ENCODE measurements around the gene TTLL5.
A peak's percentile ranks its signal among the peaks of the same experiment; 100 is the strongest.

Gene TTLL5

DNA sequence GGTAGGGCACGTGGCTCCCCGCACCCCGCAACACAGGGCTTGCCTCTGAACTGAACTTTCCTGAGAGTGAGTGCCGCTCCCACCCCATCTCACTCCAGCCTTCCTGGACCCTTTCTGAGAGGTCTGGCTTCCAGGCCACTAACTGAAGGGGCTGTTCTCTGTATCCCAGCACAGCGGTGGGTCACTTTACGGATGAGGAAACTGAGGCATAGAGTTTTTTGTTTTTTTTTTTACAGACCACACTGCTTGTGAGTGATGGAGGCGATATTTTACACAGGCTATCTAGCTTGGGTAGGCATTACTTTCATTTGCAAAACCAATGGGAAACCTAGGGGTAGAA lies 321.9 kb downstream of the TTLL5 start:
- TF ChIP-seq, protein P1, sequence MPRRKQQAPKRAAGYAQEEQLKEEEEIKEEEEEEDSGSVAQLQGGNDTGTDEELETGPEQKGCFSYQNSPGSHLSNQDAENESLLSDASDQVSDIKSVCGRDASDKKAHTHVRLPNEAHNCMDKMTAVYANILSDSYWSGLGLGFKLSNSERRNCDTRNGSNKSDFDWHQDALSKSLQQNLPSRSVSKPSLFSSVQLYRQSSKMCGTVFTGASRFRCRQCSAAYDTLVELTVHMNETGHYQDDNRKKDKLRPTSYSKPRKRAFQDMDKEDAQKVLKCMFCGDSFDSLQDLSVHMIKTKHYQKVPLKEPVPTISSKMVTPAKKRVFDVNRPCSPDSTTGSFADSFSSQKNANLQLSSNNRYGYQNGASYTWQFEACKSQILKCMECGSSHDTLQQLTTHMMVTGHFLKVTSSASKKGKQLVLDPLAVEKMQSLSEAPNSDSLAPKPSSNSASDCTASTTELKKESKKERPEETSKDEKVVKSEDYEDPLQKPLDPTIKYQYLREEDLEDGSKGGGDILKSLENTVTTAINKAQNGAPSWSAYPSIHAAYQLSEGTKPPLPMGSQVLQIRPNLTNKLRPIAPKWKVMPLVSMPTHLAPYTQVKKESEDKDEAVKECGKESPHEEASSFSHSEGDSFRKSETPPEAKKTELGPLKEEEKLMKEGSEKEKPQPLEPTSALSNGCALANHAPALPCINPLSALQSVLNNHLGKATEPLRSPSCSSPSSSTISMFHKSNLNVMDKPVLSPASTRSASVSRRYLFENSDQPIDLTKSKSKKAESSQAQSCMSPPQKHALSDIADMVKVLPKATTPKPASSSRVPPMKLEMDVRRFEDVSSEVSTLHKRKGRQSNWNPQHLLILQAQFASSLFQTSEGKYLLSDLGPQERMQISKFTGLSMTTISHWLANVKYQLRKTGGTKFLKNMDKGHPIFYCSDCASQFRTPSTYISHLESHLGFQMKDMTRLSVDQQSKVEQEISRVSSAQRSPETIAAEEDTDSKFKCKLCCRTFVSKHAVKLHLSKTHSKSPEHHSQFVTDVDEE (CRISPR knock-in tag; IDR thresholded peaks at IDR 0.05) = no peak
- no peak for TF ChIP-seq RARB (CRISPR knock-in tag; IDR thresholded peaks at IDR 0.05)
- no peak for TF ChIP-seq ZFP30 (CRISPR knock-in tag; IDR thresholded peaks at IDR 0.05)
- TF ChIP-seq PPARA (CRISPR knock-in tag; IDR thresholded peaks at IDR 0.05; ENCODE audit: borderline replicate concordance) = no peak
- TF ChIP-seq TCF4 (CRISPR knock-in tag; IDR thresholded peaks at IDR 0.05; ENCODE audit: borderline replicate concordance) = no peak
- no peak for TF ChIP-seq TOX (CRISPR knock-in tag; IDR thresholded peaks at IDR 0.05; ENCODE audit: borderline replicate concordance)
- TF ChIP-seq ISL1 (CRISPR knock-in tag; IDR thresholded peaks at IDR 0.05) = no peak
- TF ChIP-seq, protein P2, sequence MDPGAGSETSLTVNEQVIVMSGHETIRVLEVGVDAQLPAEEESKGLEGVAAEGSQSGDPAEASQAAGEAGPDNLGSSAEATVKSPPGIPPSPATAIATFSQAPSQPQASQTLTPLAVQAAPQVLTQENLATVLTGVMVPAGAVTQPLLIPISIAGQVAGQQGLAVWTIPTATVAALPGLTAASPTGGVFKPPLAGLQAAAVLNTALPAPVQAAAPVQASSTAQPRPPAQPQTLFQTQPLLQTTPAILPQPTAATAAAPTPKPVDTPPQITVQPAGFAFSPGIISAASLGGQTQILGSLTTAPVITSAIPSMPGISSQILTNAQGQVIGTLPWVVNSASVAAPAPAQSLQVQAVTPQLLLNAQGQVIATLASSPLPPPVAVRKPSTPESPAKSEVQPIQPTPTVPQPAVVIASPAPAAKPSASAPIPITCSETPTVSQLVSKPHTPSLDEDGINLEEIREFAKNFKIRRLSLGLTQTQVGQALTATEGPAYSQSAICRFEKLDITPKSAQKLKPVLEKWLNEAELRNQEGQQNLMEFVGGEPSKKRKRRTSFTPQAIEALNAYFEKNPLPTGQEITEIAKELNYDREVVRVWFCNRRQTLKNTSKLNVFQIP (CRISPR knock-in tag; IDR thresholded peaks at IDR 0.05; ENCODE audit: borderline replicate concordance, low read depth) = no peak
- TF ChIP-seq, protein P3, sequence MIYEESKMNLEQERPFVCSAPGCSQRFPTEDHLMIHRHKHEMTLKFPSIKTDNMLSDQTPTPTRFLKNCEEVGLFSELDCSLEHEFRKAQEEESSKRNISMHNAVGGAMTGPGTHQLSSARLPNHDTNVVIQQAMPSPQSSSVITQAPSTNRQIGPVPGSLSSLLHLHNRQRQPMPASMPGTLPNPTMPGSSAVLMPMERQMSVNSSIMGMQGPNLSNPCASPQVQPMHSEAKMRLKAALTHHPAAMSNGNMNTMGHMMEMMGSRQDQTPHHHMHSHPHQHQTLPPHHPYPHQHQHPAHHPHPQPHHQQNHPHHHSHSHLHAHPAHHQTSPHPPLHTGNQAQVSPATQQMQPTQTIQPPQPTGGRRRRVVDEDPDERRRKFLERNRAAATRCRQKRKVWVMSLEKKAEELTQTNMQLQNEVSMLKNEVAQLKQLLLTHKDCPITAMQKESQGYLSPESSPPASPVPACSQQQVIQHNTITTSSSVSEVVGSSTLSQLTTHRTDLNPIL (CRISPR knock-in tag; IDR thresholded peaks at IDR 0.05; ENCODE audit: low read depth) = no peak
- no peak for TF ChIP-seq ZNF8 (CRISPR knock-in tag; IDR thresholded peaks at IDR 0.05)
- no peak for TF ChIP-seq BACH2 (CRISPR knock-in tag; IDR thresholded peaks at IDR 0.05; ENCODE audit: borderline replicate concordance)
- TF ChIP-seq OSR1 (CRISPR knock-in tag; IDR thresholded peaks at IDR 0.05) = no peak
- no peak for TF ChIP-seq ESRRG (CRISPR knock-in tag; IDR thresholded peaks at IDR 0.05)
- no peak for ATAC-seq

DNA sequence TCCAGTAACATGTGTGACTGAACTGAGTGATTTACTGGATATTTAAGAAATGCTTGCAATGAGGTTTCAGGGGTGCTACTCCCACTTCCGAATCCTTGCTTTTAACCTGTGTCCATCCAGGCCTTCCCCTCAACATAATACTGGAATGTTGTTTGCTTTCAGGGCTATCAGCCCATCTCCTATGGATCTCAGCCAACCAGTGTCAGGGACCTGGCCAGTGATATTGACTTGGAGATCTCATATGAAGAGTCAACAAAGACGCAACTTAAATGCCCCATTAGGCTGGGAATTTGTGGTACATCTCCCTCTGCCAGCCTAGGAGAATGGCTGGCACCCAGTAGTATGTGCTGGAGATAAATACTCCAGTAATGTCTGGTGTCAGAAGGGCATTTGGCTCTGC lies 323.6 kb downstream of the TTLL5 start:
- no peak for ATAC-seq
- TF ChIP-seq ZNF8 (CRISPR knock-in tag; IDR thresholded peaks at IDR 0.05) = no peak
- TF ChIP-seq, protein P4, sequence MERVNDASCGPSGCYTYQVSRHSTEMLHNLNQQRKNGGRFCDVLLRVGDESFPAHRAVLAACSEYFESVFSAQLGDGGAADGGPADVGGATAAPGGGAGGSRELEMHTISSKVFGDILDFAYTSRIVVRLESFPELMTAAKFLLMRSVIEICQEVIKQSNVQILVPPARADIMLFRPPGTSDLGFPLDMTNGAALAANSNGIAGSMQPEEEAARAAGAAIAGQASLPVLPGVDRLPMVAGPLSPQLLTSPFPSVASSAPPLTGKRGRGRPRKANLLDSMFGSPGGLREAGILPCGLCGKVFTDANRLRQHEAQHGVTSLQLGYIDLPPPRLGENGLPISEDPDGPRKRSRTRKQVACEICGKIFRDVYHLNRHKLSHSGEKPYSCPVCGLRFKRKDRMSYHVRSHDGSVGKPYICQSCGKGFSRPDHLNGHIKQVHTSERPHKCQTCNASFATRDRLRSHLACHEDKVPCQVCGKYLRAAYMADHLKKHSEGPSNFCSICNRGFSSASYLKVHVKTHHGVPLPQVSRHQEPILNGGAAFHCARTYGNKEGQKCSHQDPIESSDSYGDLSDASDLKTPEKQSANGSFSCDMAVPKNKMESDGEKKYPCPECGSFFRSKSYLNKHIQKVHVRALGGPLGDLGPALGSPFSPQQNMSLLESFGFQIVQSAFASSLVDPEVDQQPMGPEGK (CRISPR knock-in tag; IDR thresholded peaks at IDR 0.05; ENCODE audit: borderline replicate concordance) = no peak
- peak; percentile 30; the same call in 1 of the 2 replicates for TF ChIP-seq ISL1 (CRISPR knock-in tag; IDR thresholded peaks at IDR 0.05)
- no peak for TF ChIP-seq SNAI2 (CRISPR knock-in tag; IDR thresholded peaks at IDR 0.05)
- TF ChIP-seq, protein P5, sequence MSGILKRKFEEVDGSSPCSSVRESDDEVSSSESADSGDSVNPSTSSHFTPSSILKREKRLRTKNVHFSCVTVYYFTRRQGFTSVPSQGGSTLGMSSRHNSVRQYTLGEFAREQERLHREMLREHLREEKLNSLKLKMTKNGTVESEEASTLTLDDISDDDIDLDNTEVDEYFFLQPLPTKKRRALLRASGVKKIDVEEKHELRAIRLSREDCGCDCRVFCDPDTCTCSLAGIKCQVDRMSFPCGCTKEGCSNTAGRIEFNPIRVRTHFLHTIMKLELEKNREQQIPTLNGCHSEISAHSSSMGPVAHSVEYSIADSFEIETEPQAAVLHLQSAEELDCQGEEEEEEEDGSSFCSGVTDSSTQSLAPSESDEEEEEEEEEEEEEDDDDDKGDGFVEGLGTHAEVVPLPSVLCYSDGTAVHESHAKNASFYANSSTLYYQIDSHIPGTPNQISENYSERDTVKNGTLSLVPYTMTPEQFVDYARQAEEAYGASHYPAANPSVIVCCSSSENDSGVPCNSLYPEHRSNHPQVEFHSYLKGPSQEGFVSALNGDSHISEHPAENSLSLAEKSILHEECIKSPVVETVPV (CRISPR knock-in tag; IDR thresholded peaks at IDR 0.05) = no peak
- TF ChIP-seq RARB (CRISPR knock-in tag; IDR thresholded peaks at IDR 0.05) = no peak

DNA sequence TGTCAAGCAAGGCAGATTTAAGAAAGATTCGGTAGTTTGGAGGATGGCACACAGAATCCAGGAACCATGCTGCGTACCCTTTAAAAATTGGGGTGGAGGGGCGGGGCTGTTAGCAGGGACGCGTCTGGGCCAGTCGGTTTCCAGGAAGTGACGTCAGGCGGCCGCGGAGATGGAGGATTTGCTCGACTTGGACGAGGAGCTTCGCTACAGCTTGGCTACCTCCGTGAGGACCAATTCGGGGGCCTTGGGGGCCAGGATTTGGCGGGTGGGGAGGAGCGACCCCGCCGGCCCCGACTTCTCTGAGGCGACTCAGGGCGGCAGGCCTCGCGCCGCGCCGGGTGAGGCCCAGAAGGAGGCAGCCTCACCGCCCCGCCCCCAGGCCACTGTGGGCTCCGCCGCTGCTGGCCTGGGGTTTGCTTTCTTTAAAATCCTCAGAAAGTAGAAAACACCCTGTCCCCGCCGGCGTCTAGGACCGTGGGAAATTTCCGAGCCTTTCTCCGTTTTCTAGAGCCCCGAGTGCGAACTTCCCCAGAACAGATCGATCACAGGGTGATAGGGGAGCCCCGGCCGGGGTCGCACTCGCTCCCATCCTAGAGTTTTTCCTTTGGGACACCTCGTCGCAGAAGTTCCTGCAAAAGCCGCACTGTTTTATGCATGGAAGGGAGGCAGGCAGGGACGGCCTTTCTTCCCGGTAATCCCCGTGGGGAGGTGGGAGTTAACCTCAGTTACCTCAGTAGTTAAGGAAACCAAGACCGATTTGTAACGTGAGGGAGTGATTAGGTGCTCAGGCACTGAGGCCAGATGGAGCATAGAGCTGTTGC lies 324.8 kb downstream of the TTLL5 start, which contains the start of gene IFT43:
TSS of gene IFT43 (plus strand) at position 146 of the 821 bp plus-strand sequence. CDS start at position 170, 24 bp downstream.
- no peak for TF ChIP-seq ZNF70 (CRISPR knock-in tag; IDR thresholded peaks at IDR 0.05)
- no peak for TF ChIP-seq PPARA (CRISPR knock-in tag; IDR thresholded peaks at IDR 0.05; ENCODE audit: borderline replicate concordance)
- TF ChIP-seq, protein P1 (CRISPR knock-in tag; IDR thresholded peaks at IDR 0.05) = no peak
- peak; percentile 75 for ATAC-seq

Data from SK-N-SH treated with all-trans-retinoic acid at 6 μM for 48 hours (cell line).